GM23338 (cell line): ENCODE data around the gene CEACAM16. TPM values are rescaled to one million over a fixed set of nuclear protein-coding genes. Genes with fewer than 3 reads are reported as not detected.

ENCODE experiments used
- ATAC-seq: fragments of 200-7000 bp; cut with Tn5 transposase; 3 replicates; pipeline ENCODE4 v1.9.1; 2020
- DNase-seq: peaks from one replicate; pipeline ENCODE4 v3.0.0-alpha.2; 2015; ENCODE audit warnings: low spot score
- H2AFZ ChIP-seq: fragments of 200-600 bp; sonication (generic); 2 replicates; pipeline ENCODE4 v1.8.0; 2016; ENCODE audit warnings: antibody characterized with exemption, mild to moderate bottlenecking, moderate library complexity
- H3F3A ChIP-seq: fragments of 200-600 bp; sonication (generic); replicated peaks from 2 replicates; pipeline ENCODE4 v1.8.0; 2017; ENCODE audit warnings: antibody characterized with exemption, mixed run types, low read depth
- H3K27ac ChIP-seq: fragments of 200-600 bp; sonication (generic); 2 replicates; pipeline ENCODE4 v1.6.1; 2016; ENCODE audit warnings: low read depth
- H3K27me3 ChIP-seq: fragments of 200-600 bp; sonication (generic); 2 replicates; pipeline ENCODE4 v1.8.0; 2016; ENCODE audit warnings: mild to moderate bottlenecking, mixed run types, moderate library complexity; ENCODE audit not compliant: insufficient read depth
- H3K36me3 ChIP-seq: fragments of 200-600 bp; sonication (generic); 2 replicates; pipeline ENCODE4 v1.8.0; 2016; ENCODE audit warnings: mild to moderate bottlenecking; ENCODE audit not compliant: insufficient read depth
- H3K4me1 ChIP-seq: fragments of 200-600 bp; sonication (generic); 2 replicates; pipeline ENCODE4 v1.8.0; 2016; ENCODE audit warnings: mild to moderate bottlenecking, moderate library complexity; ENCODE audit not compliant: insufficient read depth
- H3K4me2 ChIP-seq: fragments of 200-600 bp; sonication (generic); 2 replicates; pipeline ENCODE4 v1.7.1; 2017; ENCODE audit warnings: mixed run types
- H3K4me3 ChIP-seq: fragments of 200-600 bp; sonication (generic); 2 replicates; pipeline ENCODE4 v1.6.1; 2016; ENCODE audit warnings: mixed run types
- H3K79me2 ChIP-seq: fragments of 200-600 bp; sonication (generic); replicated peaks from 2 replicates; pipeline ENCODE4 v1.8.0; 2017; ENCODE audit warnings: mild to moderate bottlenecking; ENCODE audit not compliant: insufficient read depth
- H3K9me2 ChIP-seq: fragments of 200-600 bp; sonication (generic); 2 replicates; pipeline ENCODE4 v1.8.0; 2017; ENCODE audit not compliant: insufficient read depth
- H4K20me1 ChIP-seq: fragments of 200-600 bp; sonication (generic); replicated peaks from 2 replicates; pipeline ENCODE4 v1.8.0; 2017; ENCODE audit warnings: mild to moderate bottlenecking; ENCODE audit not compliant: insufficient read depth
- H3K27ac Mint-ChIP-seq: 2 replicates; pipeline ENCODE4 v1.8.0; 2020; ENCODE audit warnings: inconsistent platforms, mild to moderate bottlenecking, moderate library complexity, mixed read lengths
- H3K27me3 Mint-ChIP-seq: 3 replicates; pipeline ENCODE4 v1.8.0; 2022; ENCODE audit warnings: low read depth, mild to moderate bottlenecking, moderate library complexity, mixed read lengths, inconsistent platforms; ENCODE audit not compliant: insufficient read depth, poor library complexity
- H3K36me3 Mint-ChIP-seq: 3 replicates; pipeline ENCODE4 v1.8.0; 2021; ENCODE audit warnings: low read depth, mild to moderate bottlenecking, inconsistent platforms, moderate library complexity, mixed read lengths
- H3K4me1 Mint-ChIP-seq: 3 replicates; pipeline ENCODE4 v1.8.0; 2020; ENCODE audit warnings: mild to moderate bottlenecking, inconsistent platforms, mixed read lengths
- H3K4me3 Mint-ChIP-seq: 3 replicates; pipeline ENCODE4 v1.8.0; 2021; ENCODE audit warnings: moderate library complexity, mild to moderate bottlenecking, inconsistent platforms, mixed read lengths
- H3K9me3 Mint-ChIP-seq: 3 replicates; pipeline ENCODE4 v1.8.0; 2020; ENCODE audit warnings: moderate library complexity, mild to moderate bottlenecking, inconsistent platforms, mixed read lengths
- CREB1 ChIP-seq: fragments of 250-450 bp; sonication (Bioruptor Pico); IDR thresholded peaks from 2 replicates; pipeline ENCODE4 v1.5.0; 2020; ENCODE audit warnings: low read depth, mild to moderate bottlenecking, moderate library complexity
- EZH2 ChIP-seq: fragments of 200-600 bp; sonication (generic); IDR thresholded peaks from one replicate; pipeline ENCODE4 v1.8.0; 2017; ENCODE audit warnings: antibody characterized with exemption, mild to moderate bottlenecking, low read depth; ENCODE audit not compliant: unreplicated experiment
- EZH2phosphoT487 ChIP-seq: fragments of 200-600 bp; sonication (generic); IDR thresholded peaks from one replicate; pipeline ENCODE4 v1.8.1; 2018; ENCODE audit warnings: antibody characterized with exemption; ENCODE audit not compliant: unreplicated experiment
- JUNB ChIP-seq: IDR thresholded peaks from one replicate; pipeline ENCODE4 v1.6.1; 2016; ENCODE audit warnings: antibody characterized with exemption; ENCODE audit not compliant: unreplicated experiment
- NANOG ChIP-seq: IDR thresholded peaks from 2 replicates; pipeline ENCODE4 v1.6.1; 2016; ENCODE audit warnings: antibody characterized with exemption, borderline replicate concordance
- POLR2AphosphoS5 ChIP-seq: IDR thresholded peaks from 2 replicates; pipeline ENCODE4 v1.6.1; 2016; ENCODE audit warnings: antibody characterized with exemption, low read depth
- STAT1 ChIP-seq: IDR thresholded peaks from one replicate; pipeline ENCODE4 v1.6.1; 2016; ENCODE audit warnings: antibody characterized with exemption; ENCODE audit not compliant: unreplicated experiment
- ZNF114 ChIP-seq: fragments of 250-450 bp; sonication (Bioruptor Pico); IDR thresholded peaks from 2 replicates; pipeline ENCODE4 v1.5.0; 2020; ENCODE audit warnings: mild to moderate bottlenecking, moderate library complexity
- ZNF331 ChIP-seq: fragments of 250-450 bp; sonication (Bioruptor Pico); IDR thresholded peaks from 2 replicates; pipeline ENCODE4 v1.5.0; 2020; ENCODE audit warnings: low read depth, mild to moderate bottlenecking, moderate library complexity
- polyA plus RNA-seq: library from polyadenylated mRNA; unstranded; fragments of >200 nt; fragmentation: Nextera tagmentation; extraction: Ambion mirVana; gene quantifications from 2 replicates; pipeline ENCODE4 v1.2.1, GENCODE V29; 2016
- total RNA-seq: library from RNA; depleted of rRNA; stranded (reverse); fragments of >200 nt; shearing (Covaris generic); gene quantifications from 2 replicates; pipeline ENCODE4 v1.2.3, GENCODE V29; 2014
- TF ChIP-seq, protein P1 (sequence below): IDR thresholded peaks from 2 replicates; pipeline ENCODE4 v1.6.1; 2016; ENCODE audit warnings: antibody characterized with exemption
- TF ChIP-seq, protein P2 (sequence below): IDR thresholded peaks from one replicate; pipeline ENCODE4 v1.6.1; 2018; ENCODE audit warnings: antibody characterized with exemption; ENCODE audit not compliant: unreplicated experiment
- TF ChIP-seq, protein P3 (sequence below): fragments of 250-450 bp; sonication (Bioruptor Pico); IDR thresholded peaks from 2 replicates; pipeline ENCODE4 v1.5.0; 2020; ENCODE audit warnings: mild to moderate bottlenecking, moderate library complexity

The CEACAM16 gene
- total and polyA plus RNA-seq, 2 experiments from 2014 or later = not detected

DNA sequence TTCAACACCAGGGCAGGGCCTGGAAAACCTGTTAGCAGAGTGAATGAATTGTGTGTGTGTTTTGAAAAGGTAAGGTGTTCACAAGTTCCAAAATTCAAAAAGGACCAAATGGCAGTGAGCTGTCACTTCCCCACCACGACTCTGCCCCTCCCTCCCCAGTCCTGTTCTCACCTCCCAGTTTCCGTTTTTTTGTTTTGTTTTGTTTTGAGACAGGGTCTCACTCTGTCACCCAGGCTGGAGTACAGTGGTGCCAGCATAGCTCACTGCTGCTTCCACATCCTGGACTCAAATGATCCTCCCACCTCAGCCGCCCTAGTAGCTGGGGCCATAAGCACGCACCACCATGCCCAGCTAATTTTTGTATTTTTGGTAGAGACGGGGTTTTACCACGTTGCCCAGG, 29.2 kb downstream of the CEACAM16 start:
- DNase-seq = no peak
- Histone ChIP-seq H3K4me2 (no peak overlapping the region), H3K27ac (no peak overlapping the region), H2AFZ (no peak overlapping the region), H3K79me2 (no peaks in the 10 kb centered on the region), H3F3A (no peaks in the 10 kb centered on the region), H3K27me3 (0 out of 2 replicates have a peak, but pooled peaks cover 6% of the 10 kb centered on the region), H3K4me1 (no peaks in the 10 kb centered on the region), H3K36me3 (no peaks in the 10 kb centered on the region), H3K4me3 (no peak overlapping the region), H3K9me2 (no peaks in the 10 kb centered on the region), H4K20me1 (no peaks in the 10 kb centered on the region)
- ATAC-seq = no peak
- no peak for TF ChIP-seq ZNF114 (CRISPR knock-in tag)
- no peak for TF ChIP-seq NANOG
- no peak for TF ChIP-seq EZH2phosphoT487
- no peak for TF ChIP-seq CREB1 (CRISPR knock-in tag)
- TF ChIP-seq, protein P1, sequence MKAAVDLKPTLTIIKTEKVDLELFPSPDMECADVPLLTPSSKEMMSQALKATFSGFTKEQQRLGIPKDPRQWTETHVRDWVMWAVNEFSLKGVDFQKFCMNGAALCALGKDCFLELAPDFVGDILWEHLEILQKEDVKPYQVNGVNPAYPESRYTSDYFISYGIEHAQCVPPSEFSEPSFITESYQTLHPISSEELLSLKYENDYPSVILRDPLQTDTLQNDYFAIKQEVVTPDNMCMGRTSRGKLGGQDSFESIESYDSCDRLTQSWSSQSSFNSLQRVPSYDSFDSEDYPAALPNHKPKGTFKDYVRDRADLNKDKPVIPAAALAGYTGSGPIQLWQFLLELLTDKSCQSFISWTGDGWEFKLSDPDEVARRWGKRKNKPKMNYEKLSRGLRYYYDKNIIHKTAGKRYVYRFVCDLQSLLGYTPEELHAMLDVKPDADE = no peak
- no peak for TF ChIP-seq JUNB
- TF ChIP-seq STAT1 = no peak
- TF ChIP-seq EZH2 = no peak
- no peak for TF ChIP-seq ZNF331 (CRISPR knock-in tag)
- Mint-ChIP-seq H3K4me3 (no peak overlapping the region), H3K27me3 (peaks cover 14% of the 10 kb centered on the region), H3K4me1 (no peaks in the 10 kb centered on the region), H3K27ac (no peak overlapping the region), H3K36me3 (no peaks in the 10 kb centered on the region), H3K9me3 (no peaks in the 10 kb centered on the region)

DNA sequence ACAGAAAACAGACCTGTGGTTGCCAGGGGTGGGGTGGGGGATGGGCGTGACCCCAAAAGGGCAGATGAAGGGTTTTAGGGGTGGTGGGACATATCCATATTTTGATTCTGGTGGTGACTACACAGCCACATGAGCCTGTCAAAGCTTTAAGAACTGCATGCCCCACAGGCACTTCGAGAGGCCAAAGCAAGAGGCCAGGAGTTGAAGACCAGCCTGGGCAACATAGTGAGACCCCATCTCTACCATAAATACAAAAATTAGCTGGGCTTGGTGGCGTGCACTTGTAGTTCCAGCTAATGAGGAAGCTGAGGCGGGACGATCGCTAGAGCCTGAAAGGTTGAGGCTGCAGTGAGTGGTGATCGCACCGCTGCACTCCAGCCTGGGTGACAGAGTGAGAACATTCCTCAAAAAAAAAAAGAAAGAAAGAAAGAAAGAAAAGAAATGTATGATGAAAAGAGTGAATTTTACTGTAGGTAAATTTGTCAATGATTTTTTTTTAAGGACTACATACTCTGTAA, 30.6 kb downstream of the CEACAM16 start:
- Histone ChIP-seq H3K4me3 (no peak overlapping the region), H3K9me2 (no peaks in the 10 kb centered on the region)
- H3K4me3 Mint-ChIP-seq = no peak overlapping the region
- TF ChIP-seq EZH2 (no peak), EZH2phosphoT487 (no peak), ZNF114 (CRISPR knock-in tag) (no peak), NANOG (no peak), POLR2AphosphoS5 (no peak)
- TF ChIP-seq, protein P2, sequence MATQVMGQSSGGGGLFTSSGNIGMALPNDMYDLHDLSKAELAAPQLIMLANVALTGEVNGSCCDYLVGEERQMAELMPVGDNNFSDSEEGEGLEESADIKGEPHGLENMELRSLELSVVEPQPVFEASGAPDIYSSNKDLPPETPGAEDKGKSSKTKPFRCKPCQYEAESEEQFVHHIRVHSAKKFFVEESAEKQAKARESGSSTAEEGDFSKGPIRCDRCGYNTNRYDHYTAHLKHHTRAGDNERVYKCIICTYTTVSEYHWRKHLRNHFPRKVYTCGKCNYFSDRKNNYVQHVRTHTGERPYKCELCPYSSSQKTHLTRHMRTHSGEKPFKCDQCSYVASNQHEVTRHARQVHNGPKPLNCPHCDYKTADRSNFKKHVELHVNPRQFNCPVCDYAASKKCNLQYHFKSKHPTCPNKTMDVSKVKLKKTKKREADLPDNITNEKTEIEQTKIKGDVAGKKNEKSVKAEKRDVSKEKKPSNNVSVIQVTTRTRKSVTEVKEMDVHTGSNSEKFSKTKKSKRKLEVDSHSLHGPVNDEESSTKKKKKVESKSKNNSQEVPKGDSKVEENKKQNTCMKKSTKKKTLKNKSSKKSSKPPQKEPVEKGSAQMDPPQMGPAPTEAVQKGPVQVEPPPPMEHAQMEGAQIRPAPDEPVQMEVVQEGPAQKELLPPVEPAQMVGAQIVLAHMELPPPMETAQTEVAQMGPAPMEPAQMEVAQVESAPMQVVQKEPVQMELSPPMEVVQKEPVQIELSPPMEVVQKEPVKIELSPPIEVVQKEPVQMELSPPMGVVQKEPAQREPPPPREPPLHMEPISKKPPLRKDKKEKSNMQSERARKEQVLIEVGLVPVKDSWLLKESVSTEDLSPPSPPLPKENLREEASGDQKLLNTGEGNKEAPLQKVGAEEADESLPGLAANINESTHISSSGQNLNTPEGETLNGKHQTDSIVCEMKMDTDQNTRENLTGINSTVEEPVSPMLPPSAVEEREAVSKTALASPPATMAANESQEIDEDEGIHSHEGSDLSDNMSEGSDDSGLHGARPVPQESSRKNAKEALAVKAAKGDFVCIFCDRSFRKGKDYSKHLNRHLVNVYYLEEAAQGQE = no peak
- TF ChIP-seq, protein P3, sequence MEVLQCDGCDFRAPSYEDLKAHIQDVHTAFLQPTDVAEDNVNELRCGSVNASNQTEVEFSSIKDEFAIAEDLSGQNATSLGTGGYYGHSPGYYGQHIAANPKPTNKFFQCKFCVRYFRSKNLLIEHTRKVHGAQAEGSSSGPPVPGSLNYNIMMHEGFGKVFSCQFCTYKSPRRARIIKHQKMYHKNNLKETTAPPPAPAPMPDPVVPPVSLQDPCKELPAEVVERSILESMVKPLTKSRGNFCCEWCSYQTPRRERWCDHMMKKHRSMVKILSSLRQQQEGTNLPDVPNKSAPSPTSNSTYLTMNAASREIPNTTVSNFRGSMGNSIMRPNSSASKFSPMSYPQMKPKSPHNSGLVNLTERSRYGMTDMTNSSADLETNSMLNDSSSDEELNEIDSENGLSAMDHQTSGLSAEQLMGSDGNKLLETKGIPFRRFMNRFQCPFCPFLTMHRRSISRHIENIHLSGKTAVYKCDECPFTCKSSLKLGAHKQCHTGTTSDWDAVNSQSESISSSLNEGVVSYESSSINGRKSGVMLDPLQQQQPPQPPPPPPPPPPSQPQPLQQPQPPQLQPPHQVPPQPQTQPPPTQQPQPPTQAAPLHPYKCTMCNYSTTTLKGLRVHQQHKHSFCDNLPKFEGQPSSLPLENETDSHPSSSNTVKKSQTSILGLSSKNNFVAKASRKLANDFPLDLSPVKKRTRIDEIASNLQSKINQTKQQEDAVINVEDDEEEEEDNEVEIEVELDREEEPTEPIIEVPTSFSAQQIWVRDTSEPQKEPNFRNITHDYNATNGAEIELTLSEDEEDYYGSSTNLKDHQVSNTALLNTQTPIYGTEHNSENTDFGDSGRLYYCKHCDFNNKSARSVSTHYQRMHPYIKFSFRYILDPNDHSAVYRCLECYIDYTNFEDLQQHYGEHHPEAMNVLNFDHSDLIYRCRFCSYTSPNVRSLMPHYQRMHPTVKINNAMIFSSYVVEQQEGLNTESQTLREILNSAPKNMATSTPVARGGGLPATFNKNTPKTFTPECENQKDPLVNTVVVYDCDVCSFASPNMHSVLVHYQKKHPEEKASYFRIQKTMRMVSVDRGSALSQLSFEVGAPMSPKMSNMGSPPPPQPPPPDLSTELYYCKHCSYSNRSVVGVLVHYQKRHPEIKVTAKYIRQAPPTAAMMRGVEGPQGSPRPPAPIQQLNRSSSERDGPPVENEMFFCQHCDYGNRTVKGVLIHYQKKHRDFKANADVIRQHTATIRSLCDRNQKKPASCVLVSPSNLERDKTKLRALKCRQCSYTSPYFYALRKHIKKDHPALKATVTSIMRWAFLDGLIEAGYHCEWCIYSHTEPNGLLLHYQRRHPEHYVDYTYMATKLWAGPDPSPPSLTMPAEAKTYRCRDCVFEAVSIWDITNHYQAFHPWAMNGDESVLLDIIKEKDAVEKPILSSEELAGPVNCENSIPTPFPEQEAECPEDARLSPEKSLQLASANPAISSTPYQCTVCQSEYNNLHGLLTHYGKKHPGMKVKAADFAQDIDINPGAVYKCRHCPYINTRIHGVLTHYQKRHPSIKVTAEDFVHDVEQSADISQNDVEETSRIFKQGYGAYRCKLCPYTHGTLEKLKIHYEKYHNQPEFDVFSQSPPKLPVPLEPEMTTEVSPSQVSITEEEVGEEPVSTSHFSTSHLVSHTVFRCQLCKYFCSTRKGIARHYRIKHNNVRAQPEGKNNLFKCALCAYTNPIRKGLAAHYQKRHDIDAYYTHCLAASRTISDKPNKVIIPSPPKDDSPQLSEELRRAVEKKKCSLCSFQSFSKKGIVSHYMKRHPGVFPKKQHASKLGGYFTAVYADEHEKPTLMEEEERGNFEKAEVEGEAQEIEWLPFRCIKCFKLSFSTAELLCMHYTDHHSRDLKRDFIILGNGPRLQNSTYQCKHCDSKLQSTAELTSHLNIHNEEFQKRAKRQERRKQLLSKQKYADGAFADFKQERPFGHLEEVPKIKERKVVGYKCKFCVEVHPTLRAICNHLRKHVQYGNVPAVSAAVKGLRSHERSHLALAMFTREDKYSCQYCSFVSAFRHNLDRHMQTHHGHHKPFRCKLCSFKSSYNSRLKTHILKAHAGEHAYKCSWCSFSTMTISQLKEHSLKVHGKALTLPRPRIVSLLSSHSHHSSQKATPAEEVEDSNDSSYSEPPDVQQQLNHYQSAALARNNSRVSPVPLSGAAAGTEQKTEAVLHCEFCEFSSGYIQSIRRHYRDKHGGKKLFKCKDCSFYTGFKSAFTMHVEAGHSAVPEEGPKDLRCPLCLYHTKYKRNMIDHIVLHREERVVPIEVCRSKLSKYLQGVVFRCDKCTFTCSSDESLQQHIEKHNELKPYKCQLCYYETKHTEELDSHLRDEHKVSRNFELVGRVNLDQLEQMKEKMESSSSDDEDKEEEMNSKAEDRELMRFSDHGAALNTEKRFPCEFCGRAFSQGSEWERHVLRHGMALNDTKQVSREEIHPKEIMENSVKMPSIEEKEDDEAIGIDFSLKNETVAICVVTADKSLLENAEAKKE (CRISPR knock-in tag) = no peak

More for the DNA sequence above, 30.6 kb downstream of the CEACAM16 start:
- no peak for DNase-seq
- Histone ChIP-seq H4K20me1 (no peaks in the 10 kb centered on the region), H3K27ac (no peak overlapping the region), H3F3A (no peaks in the 10 kb centered on the region), H3K27me3 (0 out of 2 replicates have a peak, but pooled peaks cover 6% of the 10 kb centered on the region), H3K36me3 (no peaks in the 10 kb centered on the region), H3K79me2 (no peaks in the 10 kb centered on the region), H3K4me1 (no peaks in the 10 kb centered on the region), H3K4me2 (no peak overlapping the region), H2AFZ (no peak overlapping the region)
- no peak overlapping the region for H3K27ac Mint-ChIP-seq
- peaks cover 6% of the 10 kb centered on the region for H3K27me3 Mint-ChIP-seq
- no peaks in the 10 kb centered on the region for H3K4me1 Mint-ChIP-seq
- no peaks in the 10 kb centered on the region for H3K36me3 Mint-ChIP-seq
- H3K9me3 Mint-ChIP-seq = no peaks in the 10 kb centered on the region
- no peak for ATAC-seq
